ENCODE measurements around the gene AXDND1.

AXDND1 gene

GRCh38 chr1:179476484-179476883 is 110.7 kb downstream of the AXDND1 start:
- H3K36me3 ChIP-seq, result no peaks in the 10 kb centered on the region
- no peaks in the 10 kb centered on the region for H3K4me1 ChIP-seq (ENCODE audit: control insufficient read depth in 1 of 2, insufficient read depth in 1 of 2, low read depth in 1 of 2, low read length in 1 of 2)
- peaks cover 20% of the 10 kb centered on the region for H3K9me3 ChIP-seq
- H3K27ac ChIP-seq, result no peak overlapping the region
- no peaks in the 10 kb centered on the region for H3K27me3 ChIP-seq
- TF ChIP-seq CTCF (IDR thresholded peaks at IDR 0.05), result no peak
- H3K4me3 ChIP-seq (ENCODE audit: low read depth in 1 of 2, low read length in 1 of 2), result no peak overlapping the region

GRCh38 chr1:179478370-179478769 is 112.6 kb downstream of the AXDND1 start:
- H3K9me3 ChIP-seq, result peaks cover 20% of the 10 kb centered on the region
- no peak for TF ChIP-seq CTCF (IDR thresholded peaks at IDR 0.05)
- H3K27ac ChIP-seq, result no peak overlapping the region
- H3K4me1 ChIP-seq (ENCODE audit: control insufficient read depth in 1 of 2, insufficient read depth in 1 of 2, low read depth in 1 of 2, low read length in 1 of 2), result no peaks in the 10 kb centered on the region
- H3K4me3 ChIP-seq (ENCODE audit: low read depth in 1 of 2, low read length in 1 of 2), result no peak overlapping the region
- no peaks in the 10 kb centered on the region for H3K36me3 ChIP-seq
- H3K27me3 ChIP-seq, result no peaks in the 10 kb centered on the region

- Histone ChIP-seq H3K4me1 (ENCODE audit: control insufficient read depth in 1 of 2, insufficient read depth in 1 of 2, low read depth in 1 of 2, low read length in 1 of 2) (no peaks in the 10 kb centered on the region), H3K36me3 (no peaks in the 10 kb centered on the region), H3K4me3 (ENCODE audit: low read depth in 1 of 2, low read length in 1 of 2) (no peak overlapping the region), H3K27me3 (no peaks in the 10 kb centered on the region), H3K27ac (no peak overlapping the region), H3K9me3 (peaks cover 5% of the 10 kb centered on the region)
- TF ChIP-seq CTCF (IDR thresholded peaks at IDR 0.05), result no peak
These were observed 124.8 kb downstream of the AXDND1 start for GRCh38 chr1:179490611-179491010.

- H3K36me3 ChIP-seq, result no peaks in the 10 kb centered on the region
- H3K4me3 ChIP-seq (ENCODE audit: low read depth in 1 of 2, low read length in 1 of 2), result no peak overlapping the region
- no peaks in the 10 kb centered on the region for H3K27me3 ChIP-seq
- H3K4me1 ChIP-seq (ENCODE audit: control insufficient read depth in 1 of 2, insufficient read depth in 1 of 2, low read depth in 1 of 2, low read length in 1 of 2), result no peaks in the 10 kb centered on the region
- no peak overlapping the region for H3K27ac ChIP-seq
- no peak for TF ChIP-seq CTCF (IDR thresholded peaks at IDR 0.05)
- no peaks in the 10 kb centered on the region for H3K9me3 ChIP-seq
These were observed 127.6 kb downstream of the AXDND1 start for GRCh38 chr1:179493323-179493722.

GRCh38 chr1:179506199-179506598 is 140.4 kb downstream of the AXDND1 start:
- no peaks in the 10 kb centered on the region for H3K27me3 ChIP-seq
- no peaks in the 10 kb centered on the region for H3K36me3 ChIP-seq
- no peaks in the 10 kb centered on the region for H3K9me3 ChIP-seq
- no peak overlapping the region for H3K27ac ChIP-seq
- H3K4me3 ChIP-seq (ENCODE audit: low read depth in 1 of 2, low read length in 1 of 2), result no peak overlapping the region
- no peak for TF ChIP-seq CTCF (IDR thresholded peaks at IDR 0.05)
- H3K4me1 ChIP-seq (ENCODE audit: control insufficient read depth in 1 of 2, insufficient read depth in 1 of 2, low read depth in 1 of 2, low read length in 1 of 2), result no peaks in the 10 kb centered on the region

- Histone ChIP-seq H3K4me3 (ENCODE audit: low read depth in 1 of 2, low read length in 1 of 2) (no peak overlapping the region), H3K36me3 (no peaks in the 10 kb centered on the region), H3K27ac (no peak overlapping the region), H3K4me1 (ENCODE audit: control insufficient read depth in 1 of 2, insufficient read depth in 1 of 2, low read depth in 1 of 2, low read length in 1 of 2) (no peaks in the 10 kb centered on the region), H3K9me3 (no peaks in the 10 kb centered on the region), H3K27me3 (no peaks in the 10 kb centered on the region)
- no peak for TF ChIP-seq CTCF (IDR thresholded peaks at IDR 0.05)
These were observed 143.6 kb downstream of the AXDND1 start for GRCh38 chr1:179509384-179509783.

All from neutrophil (primary cell).